Fibroblast of lung (primary cell): Measurements from ENCODE around the gene LMF2. TPM values are rescaled to one million over a fixed set of nuclear protein-coding genes. Genes with fewer than 3 reads are reported as not detected.

Source experiments
- DNase-seq, 2 donors: peaks; one replicate each; pipeline versions ENCODE4 v3.0.0 to v3.0.0-alpha.2; 2010; ENCODE audit warnings: low read depth in 2 of 2
- H2AFZ ChIP-seq: 2 replicates; pipeline ENCODE4 v1.5.1; 2012; ENCODE audit warnings: low read length, control low read depth, inconsistent platforms
- H3K27ac ChIP-seq: 2 replicates; pipeline ENCODE4 v1.5.1; 2011; ENCODE audit warnings: low read length, control low read depth; ENCODE audit not compliant: insufficient read depth
- H3K27me3 ChIP-seq: 2 replicates; pipeline ENCODE4 v1.5.1; 2011; ENCODE audit warnings: mild to moderate bottlenecking, low read length; ENCODE audit not compliant: control insufficient read depth, insufficient read depth
- H3K36me3 ChIP-seq: 2 replicates; pipeline ENCODE4 v1.5.1; 2011; ENCODE audit warnings: low read length; ENCODE audit not compliant: control insufficient read depth, insufficient read depth
- H3K4me1 ChIP-seq: 2 replicates; pipeline ENCODE4 v1.5.1; 2011; ENCODE audit warnings: low read length; ENCODE audit not compliant: control insufficient read depth, insufficient read depth; ENCODE audit errors: extremely low read depth
- H3K4me2 ChIP-seq: 2 replicates; pipeline ENCODE4 v1.5.1; 2011; ENCODE audit warnings: low read length, control low read depth; ENCODE audit not compliant: insufficient read depth; ENCODE audit errors: extremely low read depth
- H3K4me3 ChIP-seq, 4 experiments: fragments of 200-600 bp in 1 of 4; sonication (generic) in 1 of 4; replicated peaks in 1 of 4; 2 replicates each; pipeline ENCODE4 v1.5.1; 2011 to 2016; ENCODE audit warnings: low read length in 4 of 4, low read depth in 3 of 4, mild to moderate bottlenecking in 3 of 4, control low read depth in 2 of 4, inconsistent platforms in 1 of 4, mixed read lengths in 1 of 4; ENCODE audit not compliant: insufficient read depth in 1 of 4; ENCODE audit errors: control extremely low read depth in 1 of 4
- H3K79me2 ChIP-seq: 2 replicates; pipeline ENCODE4 v1.5.1; 2012; ENCODE audit warnings: mild to moderate bottlenecking, low read length, inconsistent platforms; ENCODE audit not compliant: control insufficient read depth, insufficient read depth
- H3K9ac ChIP-seq: 2 replicates; pipeline ENCODE4 v1.5.1; 2011; ENCODE audit warnings: mild to moderate bottlenecking, low read length, control low read depth; ENCODE audit not compliant: insufficient read depth
- H3K9me3 ChIP-seq: 2 replicates; pipeline ENCODE4 v1.5.1; 2012; ENCODE audit warnings: low read depth, low read length; ENCODE audit not compliant: control insufficient read depth, insufficient read depth
- H4K20me1 ChIP-seq: 2 replicates; pipeline ENCODE4 v1.5.1; 2011; ENCODE audit warnings: low read length; ENCODE audit not compliant: control insufficient read depth, insufficient read depth; ENCODE audit errors: extremely low read depth
- EZH2 ChIP-seq: IDR thresholded peaks from 2 replicates; pipeline ENCODE4 v1.5.1; 2012; ENCODE audit warnings: low read length, control low read depth, mild to moderate bottlenecking; ENCODE audit errors: missing control alignments
- polyA plus RNA-seq, 2 donors: library from polyadenylated mRNA; depleted of rRNA in 1 of 2; stranded (reverse) in 1 of 2; unstranded in 1 of 2; fragments of >200 nt; gene quantifications; 2 replicates each; pipeline ENCODE4 v1.2.1, GENCODE V29; 2011 to 2012; ENCODE audit warnings: missing spikeins in 1 of 2
- total RNA-seq: library from RNA; depleted of rRNA; stranded (reverse); fragments of >200 nt; gene quantifications from 2 replicates; pipeline ENCODE4 v1.2.1, GENCODE V29; 2014
- TF ChIP-seq, protein P1 (sequence below), 2 donors: IDR thresholded peaks in 1 of 2; conservative IDR thresholded peaks in 1 of 2; 1 replicate in 1 of 2; 2 replicates in 1 of 2; pipeline ENCODE4 v1.5.1; 2011 to 2012; ENCODE audit warnings: low read length in 2 of 2, control low read depth in 1 of 2, inconsistent platforms in 1 of 2, low read depth in 1 of 2, mild to moderate bottlenecking in 1 of 2

Gene LMF2
- total and polyA plus RNA-seq, 2 donors (not counting 1 experiment from before 2014, with no cell fraction given): 25.8 to 37.8 TPM

DNA sequence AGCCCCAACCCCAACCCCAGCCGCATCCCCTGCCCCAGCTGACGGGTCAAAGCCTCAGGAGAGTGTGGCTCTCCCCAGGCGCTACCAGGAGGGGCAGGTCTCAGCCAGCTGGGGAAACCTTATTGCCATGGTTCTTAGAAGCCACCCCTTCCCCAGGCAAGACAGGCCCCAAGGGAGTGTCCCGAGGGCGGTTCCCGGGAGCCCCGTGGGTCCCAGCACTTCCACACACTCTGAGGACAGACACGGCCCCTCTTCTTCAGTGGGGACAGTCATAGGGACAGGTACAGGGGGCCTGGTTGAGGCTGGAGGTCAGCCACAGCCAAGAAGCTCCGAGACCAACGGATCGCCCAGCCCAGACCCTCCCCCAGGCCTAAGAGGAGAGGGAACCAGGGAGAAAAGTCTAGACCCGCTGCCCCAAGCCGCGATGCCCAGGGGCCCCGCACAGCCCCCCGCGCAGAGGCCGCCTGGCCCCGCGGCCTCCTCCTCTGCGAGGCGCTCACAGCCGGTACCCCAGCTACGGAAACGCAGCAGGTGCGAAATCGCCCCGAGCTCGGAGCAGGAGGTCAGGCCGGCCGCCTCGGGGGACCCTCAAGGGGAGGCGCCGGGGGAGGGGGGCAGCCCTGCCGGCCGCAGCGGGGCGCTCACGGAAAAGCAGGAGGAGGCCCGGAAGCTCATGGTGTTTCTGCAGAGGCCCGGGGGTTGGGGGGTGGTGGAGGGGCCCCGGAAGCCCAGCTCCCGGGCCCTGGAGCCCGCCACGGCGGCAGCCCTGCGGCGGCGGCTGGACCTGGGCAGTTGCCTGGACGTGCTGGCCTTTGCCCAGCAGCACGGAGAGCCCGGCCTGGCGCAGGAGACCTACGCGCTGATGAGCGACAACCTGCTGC lies 40.8 kb upstream of the LMF2 start:
- Histone ChIP-seq H3K9me3 (no peaks in the 10 kb centered on the region), H3K27ac (no peak overlapping the region), H3K36me3 (no peaks in the 10 kb centered on the region), H3K27me3 (peaks cover 33% of the 10 kb centered on the region), H3K4me1 (peaks cover 2% of the 10 kb centered on the region), H4K20me1 (no peaks in the 10 kb centered on the region), H3K9ac (no peak overlapping the region), H3K4me3 (peak overlapping the region in 1 of 4 experiments; percentile 4), H3K79me2 (no peaks in the 10 kb centered on the region), H3K4me2 (no peak overlapping the region), H2AFZ (no peak overlapping the region)
- peak; percentile 77 for TF ChIP-seq EZH2
- TF ChIP-seq, protein P1, sequence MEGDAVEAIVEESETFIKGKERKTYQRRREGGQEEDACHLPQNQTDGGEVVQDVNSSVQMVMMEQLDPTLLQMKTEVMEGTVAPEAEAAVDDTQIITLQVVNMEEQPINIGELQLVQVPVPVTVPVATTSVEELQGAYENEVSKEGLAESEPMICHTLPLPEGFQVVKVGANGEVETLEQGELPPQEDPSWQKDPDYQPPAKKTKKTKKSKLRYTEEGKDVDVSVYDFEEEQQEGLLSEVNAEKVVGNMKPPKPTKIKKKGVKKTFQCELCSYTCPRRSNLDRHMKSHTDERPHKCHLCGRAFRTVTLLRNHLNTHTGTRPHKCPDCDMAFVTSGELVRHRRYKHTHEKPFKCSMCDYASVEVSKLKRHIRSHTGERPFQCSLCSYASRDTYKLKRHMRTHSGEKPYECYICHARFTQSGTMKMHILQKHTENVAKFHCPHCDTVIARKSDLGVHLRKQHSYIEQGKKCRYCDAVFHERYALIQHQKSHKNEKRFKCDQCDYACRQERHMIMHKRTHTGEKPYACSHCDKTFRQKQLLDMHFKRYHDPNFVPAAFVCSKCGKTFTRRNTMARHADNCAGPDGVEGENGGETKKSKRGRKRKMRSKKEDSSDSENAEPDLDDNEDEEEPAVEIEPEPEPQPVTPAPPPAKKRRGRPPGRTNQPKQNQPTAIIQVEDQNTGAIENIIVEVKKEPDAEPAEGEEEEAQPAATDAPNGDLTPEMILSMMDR (conservative IDR thresholded peaks at IDR 0.05 in 1 of 2, IDR thresholded peaks at IDR 0.05 in 1 of 2; ENCODE audit: low read depth in 1 of 2, low read length in 2 of 2): no peak
- no peak for DNase-seq

DNA sequence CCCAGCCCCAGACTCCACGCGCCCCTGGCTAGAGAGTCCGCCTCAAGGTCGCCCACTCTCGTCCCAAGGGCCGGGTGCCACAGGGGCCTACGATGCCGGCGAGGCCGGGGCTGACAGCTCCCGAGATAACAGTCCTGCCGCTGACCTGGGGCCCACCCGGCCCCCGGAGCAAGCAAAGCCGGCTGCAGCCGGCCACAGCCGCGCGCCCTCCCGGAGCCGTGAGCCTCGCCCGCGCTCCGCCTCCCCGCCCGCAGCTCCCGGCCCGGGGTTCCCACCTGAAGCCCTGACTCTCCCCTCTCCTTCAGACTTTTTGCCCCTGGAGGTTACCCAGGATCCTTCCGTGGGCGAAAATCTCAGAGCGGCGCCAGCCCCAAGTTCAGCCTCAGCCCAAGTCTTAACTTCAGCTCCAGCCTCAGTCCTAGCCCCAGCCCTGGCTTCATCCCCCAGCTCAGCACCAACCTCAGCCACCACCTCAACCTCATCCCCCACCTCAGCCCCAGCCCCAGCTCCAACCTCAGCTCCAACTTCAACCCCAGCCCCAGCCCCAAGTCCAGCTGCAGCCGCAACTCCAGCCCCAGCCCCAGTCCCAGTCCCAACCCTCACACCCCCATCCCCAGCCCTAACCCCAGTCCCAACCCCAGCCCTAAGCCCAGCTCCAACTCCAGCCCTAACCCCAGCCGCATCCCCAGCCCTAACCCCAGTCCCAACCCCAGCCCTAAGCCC lies 39.9 kb upstream of the LMF2 start:
- Histone ChIP-seq H3K79me2 (no peaks in the 10 kb centered on the region), H3K27me3 (peaks cover 33% of the 10 kb centered on the region), H3K36me3 (no peaks in the 10 kb centered on the region), H3K9ac (no peak overlapping the region), H3K4me1 (peaks cover 2% of the 10 kb centered on the region), H3K27ac (no peak overlapping the region), H2AFZ (no peak overlapping the region), H3K9me3 (no peaks in the 10 kb centered on the region), H4K20me1 (no peaks in the 10 kb centered on the region), H3K4me3 (no peak overlapping the region), H3K4me2 (no peak overlapping the region)
- no peak for DNase-seq
- TF ChIP-seq EZH2: peak; percentile 62
- TF ChIP-seq, protein P1 (conservative IDR thresholded peaks at IDR 0.05 in 1 of 2, IDR thresholded peaks at IDR 0.05 in 1 of 2; ENCODE audit: low read depth in 1 of 2, low read length in 2 of 2): no peak
